Cardiac atrium fibroblast (primary cell): ENCODE results near the gene CAPN3. TPM values are rescaled to one million over a fixed set of nuclear protein-coding genes. Genes with fewer than 3 reads are reported as not detected.

Experiments used
- total RNA-seq: library from RNA; depleted of rRNA; stranded (reverse); fragments of >200 nt; gene quantifications from 2 replicates; pipeline ENCODE4 v1.2.3, GENCODE V29; 2015

The CAPN3 gene
- total RNA-seq = 1.4 and 2.3 TPM in 2 replicates

DNA sequence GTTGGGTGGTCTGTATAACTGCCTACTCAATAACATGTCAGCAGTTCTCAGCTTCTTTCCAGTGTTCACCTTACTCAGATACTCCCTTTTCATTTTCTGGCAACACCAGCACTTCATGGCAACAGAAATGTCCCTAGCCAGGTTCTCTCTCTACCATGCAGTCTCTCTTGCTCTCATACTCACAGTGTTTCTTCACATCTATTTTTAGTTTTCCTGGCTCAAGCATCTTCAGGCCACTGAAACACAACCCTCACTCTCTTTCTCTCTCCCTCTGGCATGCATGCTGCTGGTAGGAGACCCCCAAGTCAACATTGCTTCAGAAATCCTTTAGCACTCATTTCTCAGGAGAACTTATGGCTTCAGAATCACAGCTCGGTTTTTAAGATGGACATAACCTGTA is at the start of gene CAPN3:
Gene CAPN3, plus strand, starts transcription at position 253 of the 400 bp plus-strand sequence. CDS start 305 bp downstream, outside the sequence.

Other genes with a start within 250 kb of the CAPN3 start
- gene PLA2G4F, start 202.9 kb upstream of the CAPN3 start, total RNA-seq = not detected in 2 replicates
- gene VPS39, start 151.2 kb upstream of the CAPN3 start, total RNA-seq = 30.3 and 31.4 TPM in 2 replicates
- 10.7 and 13.0 TPM in 2 replicates for gene GANC, start 86.3 kb upstream of the CAPN3 start, total RNA-seq
- gene TMEM87A, start 86.1 kb upstream of the CAPN3 start, total RNA-seq = 25.8 and 32.4 TPM in 2 replicates
- gene ZNF106, start 131.6 kb downstream of the CAPN3 start, total RNA-seq = 24.2 and 42.6 TPM in 2 replicates
- gene SNAP23, start 136.1 kb downstream of the CAPN3 start, total RNA-seq = 84.2 and 97.8 TPM in 2 replicates
- 7.6 and 11.0 TPM in 2 replicates for gene LRRC57, start 189.3 kb downstream of the CAPN3 start, total RNA-seq
- 45.2 and 64.6 TPM in 2 replicates for gene HAUS2, start 189.3 kb downstream of the CAPN3 start, total RNA-seq
- gene STARD9, start 216.1 kb downstream of the CAPN3 start, total RNA-seq = 3.1 and 4.5 TPM in 2 replicates